Left lung (tissue), 10 donors: ENCODE data around the gene HYAL3. TPM values are rescaled to one million over a fixed set of nuclear protein-coding genes. Genes with fewer than 3 reads are reported as not detected.
A peak's percentile ranks its signal among the peaks of the same experiment; 100 is the strongest.

Experiments
- ATAC-seq: fragments of 200-7000 bp; cut with Tn5 transposase; one replicate; pipeline ENCODE4 v1.9.1; 2020; ENCODE audit warnings: moderate library complexity
- DNase-seq, 4 donors: peaks; one replicate each; pipeline ENCODE4 v3.0.0-alpha.2; 2013 to 2020
- H3K27ac ChIP-seq, 2 donors: fragments of 200-600 bp; sonication (generic) in 1 of 2; one replicate each; pipeline versions ENCODE4 v1.5.0 to v1.8.0; 2020 to 2021
- H3K27me3 ChIP-seq, 2 donors: fragments of 200-600 bp; sonication (generic) in 1 of 2; one replicate each; pipeline versions ENCODE4 v1.5.0 to v1.8.0; 2020 to 2021
- H3K36me3 ChIP-seq, 2 donors: fragments of 200-600 bp; sonication (generic) in 1 of 2; one replicate each; pipeline versions ENCODE4 v1.5.0 to v1.8.0; 2020 to 2021
- H3K4me1 ChIP-seq, 2 donors: fragments of 200-600 bp; one replicate each; pipeline ENCODE4 v1.8.0; 2021
- H3K4me3 ChIP-seq, 2 donors: fragments of 200-600 bp; sonication (generic) in 1 of 2; one replicate each; pipeline versions ENCODE4 v1.5.0 to v1.8.0; 2020 to 2021; ENCODE audit warnings: mild to moderate bottlenecking in 1 of 2
- H3K9me3 ChIP-seq, 2 donors: fragments of 200-600 bp; sonication (generic) in 1 of 2; one replicate each; pipeline versions ENCODE4 v1.5.0 to v1.8.0; 2020 to 2021
- CTCF ChIP-seq, 2 donors: fragments of 200-600 bp; sonication (generic) in 1 of 2; IDR thresholded peaks; one replicate each; pipeline versions ENCODE4 v1.5.0 to v1.8.0; 2021; ENCODE audit warnings: antibody characterized with exemption in 2 of 2
- intact Hi-C, 2 donors: fragments of 100-400 bp; cut with DNase I; formaldehyde crosslinking; loops; one replicate each; pipeline versions ENCODE4 v1.11.2 to v1.14.2; 2022
- polyA plus RNA-seq, 6 donors: library from polyadenylated mRNA; unstranded; fragments of 120-200 nt; gene quantifications; one replicate each; pipeline ENCODE4 v1.2.1, GENCODE V29; 2013; ENCODE audit not compliant: insufficient read length in 6 of 6
- total RNA-seq, 2 donors: library from RNA; stranded (reverse); fragmentation: NEBNext Ultra II Directional; extraction: Animal tissue kit (Norgen Biotek cat#: 25700); gene quantifications; one replicate each; pipeline ENCODE4 v1.2.1, GENCODE V29; 2021
- donor health status: DM: no; HTN: yes; CAD: no.
- donor health status: DM: no; HTN: no; CAD: no.

Gene HYAL3
- total and polyA plus RNA-seq, 8 donors, result 2.3 to 5.2 (median 4.3) TPM

GRCh38 chr3:50325497-50326181 lies 26.4 kb upstream of the HYAL3 start:
- peaks cover 14 to 67% of the 10 kb centered on the region in 2 donors for H3K4me1 ChIP-seq
- ATAC-seq (no peak), DNase-seq (no peak)
- intact Hi-C loops, result no loop called here
- no peak overlapping the region for H3K4me3 ChIP-seq
- peak overlapping the region in 1 of 2 donors; percentile 93 for H3K27ac ChIP-seq
- H3K36me3 ChIP-seq, result peaks cover 0 to 34% of the 10 kb centered on the region in 2 donors
- no peaks in the 10 kb centered on the region for H3K27me3 ChIP-seq
- TF ChIP-seq CTCF (IDR thresholded peaks at IDR 0.05), result no peak
- no peaks in the 10 kb centered on the region for H3K9me3 ChIP-seq

- H3K27me3 ChIP-seq, result no peaks in the 10 kb centered on the region
- no peak for ATAC-seq
- no peaks in the 10 kb centered on the region for H3K9me3 ChIP-seq
- H3K4me1 ChIP-seq, result peaks cover 19 to 73% of the 10 kb centered on the region in 2 donors
- no peak overlapping the region for H3K4me3 ChIP-seq
- peak overlapping the region in 1 of 2 donors; percentile 93 for H3K27ac ChIP-seq
- no peak for DNase-seq
- H3K36me3 ChIP-seq, result peaks cover 0 to 29% of the 10 kb centered on the region in 2 donors
- intact Hi-C loops, result no loop called here
- TF ChIP-seq CTCF (IDR thresholded peaks at IDR 0.05), result no peak
Measured at GRCh38 chr3:50325113-50325480, 25.9 kb upstream of the HYAL3 start.

- peak; percentile 77 to 91 for TF ChIP-seq CTCF (IDR thresholded peaks at IDR 0.05)
- ATAC-seq (peak; percentile 4), DNase-seq (peak in 2 of 4 donors; percentile 69 to 90)
- H3K4me3 ChIP-seq, result peak overlapping the region in 1 of 2 donors; percentile 91
- intact Hi-C loops, result no loop called here
- peaks cover 25 to 78% of the 10 kb centered on the region in 2 donors for H3K4me1 ChIP-seq
- peak overlapping the region; percentile 90 to 93 for H3K27ac ChIP-seq
- H3K36me3 ChIP-seq, result peaks cover 0 to 27% of the 10 kb centered on the region in 2 donors
- no peaks in the 10 kb centered on the region for H3K27me3 ChIP-seq
- no peaks in the 10 kb centered on the region for H3K9me3 ChIP-seq
Measured at GRCh38 chr3:50324351-50325112, 25.3 kb upstream of the HYAL3 start.

GRCh38 chr3:50323614-50324199 lies 24.5 kb upstream of the HYAL3 start:
- Histone ChIP-seq H3K4me3 (peak overlapping the region in 1 of 2 donors; percentile 91), H3K9me3 (no peaks in the 10 kb centered on the region), H3K27me3 (no peaks in the 10 kb centered on the region), H3K36me3 (peaks cover 0 to 30% of the 10 kb centered on the region in 2 donors), H3K27ac (peak overlapping the region; percentile 90 to 93), H3K4me1 (peaks cover 33 to 84% of the 10 kb centered on the region in 2 donors)
- intact Hi-C loops, result no loop called here
- ATAC-seq (no peak), DNase-seq (peak in 1 of 4 donors; percentile 39)
- TF ChIP-seq CTCF (IDR thresholded peaks at IDR 0.05), result peak in 1 of 2 donors; percentile 17
